Astrocyte (in vitro differentiated cells and primary cell): ENCODE results near the gene MED9.

ENCODE experiments used
- EZH2 ChIP-seq: IDR thresholded peaks from 2 replicates; pipeline ENCODE4 v1.6.1; 2012; ENCODE audit warnings: mild to moderate bottlenecking, low read length, inconsistent platforms; ENCODE audit not compliant: insufficient read depth
- TF ChIP-seq, protein P1 (sequence below): IDR thresholded peaks from 2 replicates; pipeline ENCODE4 v1.5.1; 2011; ENCODE audit warnings: low read depth, mild to moderate bottlenecking, inconsistent platforms, low read length, moderate library complexity; ENCODE audit not compliant: insufficient read depth

GRCh38 chr17:17514993-17515933 is 38.5 kb downstream of the MED9 start:
- TF ChIP-seq, protein P1, sequence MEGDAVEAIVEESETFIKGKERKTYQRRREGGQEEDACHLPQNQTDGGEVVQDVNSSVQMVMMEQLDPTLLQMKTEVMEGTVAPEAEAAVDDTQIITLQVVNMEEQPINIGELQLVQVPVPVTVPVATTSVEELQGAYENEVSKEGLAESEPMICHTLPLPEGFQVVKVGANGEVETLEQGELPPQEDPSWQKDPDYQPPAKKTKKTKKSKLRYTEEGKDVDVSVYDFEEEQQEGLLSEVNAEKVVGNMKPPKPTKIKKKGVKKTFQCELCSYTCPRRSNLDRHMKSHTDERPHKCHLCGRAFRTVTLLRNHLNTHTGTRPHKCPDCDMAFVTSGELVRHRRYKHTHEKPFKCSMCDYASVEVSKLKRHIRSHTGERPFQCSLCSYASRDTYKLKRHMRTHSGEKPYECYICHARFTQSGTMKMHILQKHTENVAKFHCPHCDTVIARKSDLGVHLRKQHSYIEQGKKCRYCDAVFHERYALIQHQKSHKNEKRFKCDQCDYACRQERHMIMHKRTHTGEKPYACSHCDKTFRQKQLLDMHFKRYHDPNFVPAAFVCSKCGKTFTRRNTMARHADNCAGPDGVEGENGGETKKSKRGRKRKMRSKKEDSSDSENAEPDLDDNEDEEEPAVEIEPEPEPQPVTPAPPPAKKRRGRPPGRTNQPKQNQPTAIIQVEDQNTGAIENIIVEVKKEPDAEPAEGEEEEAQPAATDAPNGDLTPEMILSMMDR: no peak
- TF ChIP-seq EZH2: no peak
